Esophagus squamous epithelium (tissue), 4 donors: ENCODE data around the gene PMFBP1.

Experiments
- POLR2A ChIP-seq, 4 donors: fragments of 450-650 bp; IDR thresholded peaks; one replicate each; pipeline ENCODE4 v1.6.1; 2017; ENCODE audit warnings: antibody characterized with exemption in 4 of 4, mild to moderate bottlenecking in 4 of 4, moderate library complexity in 3 of 4
- TF ChIP-seq, protein P1 (sequence below), 6 experiments: fragments of 450-650 bp in 4 of 6; fragments of 200-600 bp in 2 of 6; sonication (generic) in 2 of 6; IDR thresholded peaks; one replicate each; pipeline ENCODE4 v1.5.1; 2016 to 2019; ENCODE audit warnings: antibody characterized with exemption in 6 of 6, mild to moderate bottlenecking in 4 of 6, moderate library complexity in 4 of 6

- TF ChIP-seq, protein P1, sequence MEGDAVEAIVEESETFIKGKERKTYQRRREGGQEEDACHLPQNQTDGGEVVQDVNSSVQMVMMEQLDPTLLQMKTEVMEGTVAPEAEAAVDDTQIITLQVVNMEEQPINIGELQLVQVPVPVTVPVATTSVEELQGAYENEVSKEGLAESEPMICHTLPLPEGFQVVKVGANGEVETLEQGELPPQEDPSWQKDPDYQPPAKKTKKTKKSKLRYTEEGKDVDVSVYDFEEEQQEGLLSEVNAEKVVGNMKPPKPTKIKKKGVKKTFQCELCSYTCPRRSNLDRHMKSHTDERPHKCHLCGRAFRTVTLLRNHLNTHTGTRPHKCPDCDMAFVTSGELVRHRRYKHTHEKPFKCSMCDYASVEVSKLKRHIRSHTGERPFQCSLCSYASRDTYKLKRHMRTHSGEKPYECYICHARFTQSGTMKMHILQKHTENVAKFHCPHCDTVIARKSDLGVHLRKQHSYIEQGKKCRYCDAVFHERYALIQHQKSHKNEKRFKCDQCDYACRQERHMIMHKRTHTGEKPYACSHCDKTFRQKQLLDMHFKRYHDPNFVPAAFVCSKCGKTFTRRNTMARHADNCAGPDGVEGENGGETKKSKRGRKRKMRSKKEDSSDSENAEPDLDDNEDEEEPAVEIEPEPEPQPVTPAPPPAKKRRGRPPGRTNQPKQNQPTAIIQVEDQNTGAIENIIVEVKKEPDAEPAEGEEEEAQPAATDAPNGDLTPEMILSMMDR (IDR thresholded peaks at IDR 0.05) = no peak
- no peak for TF ChIP-seq POLR2A (IDR thresholded peaks at IDR 0.05)
These were observed 87.0 kb downstream of the PMFBP1 start for GRCh38 chr16:72085002-72085401.
